ENCODE data around the gene SH2D3C.
"Not testable (repeated sequence)": the region's sequence is repeated elsewhere in the genome, so short reads cannot be mapped to it uniquely, and the experiment has no call there.

The SH2D3C gene

GRCh38 chr9:127783111-127784008 is 4.9 kb upstream of the SH2D3C start:
- no peak for TF ChIP-seq CTCF (IDR thresholded peaks at IDR 0.05; ENCODE audit: low read depth, low read length, missing control alignments)
- Histone ChIP-seq H3K27me3 (replicated peaks) (no peaks in the 10 kb centered on the region), H3K4me3 (ENCODE audit: low read depth, low read length) (no peak overlapping the region), H3K27ac (no peak overlapping the region), H3K36me3 (replicated peaks) (peaks cover 19% of the 10 kb centered on the region)
- in situ Hi-C loops (cut with HindIII; ENCODE audit: low pct_ligation_motif_present, low sequenced_read_pairs), result no loop called here
- no peak for DNase-seq

- peaks cover 3% of the 10 kb centered on the region for H3K36me3 ChIP-seq (replicated peaks)
- no peak for DNase-seq
- no peak overlapping the region for H3K4me3 ChIP-seq (ENCODE audit: low read depth, low read length)
- H3K27me3 ChIP-seq (replicated peaks), result no peaks in the 10 kb centered on the region
- TF ChIP-seq CTCF (IDR thresholded peaks at IDR 0.05; ENCODE audit: low read depth, low read length, missing control alignments), result no peak
- H3K27ac ChIP-seq, result no peak overlapping the region
- in situ Hi-C loops (cut with HindIII; ENCODE audit: low pct_ligation_motif_present, low sequenced_read_pairs), result no loop called here
Measured at GRCh38 chr9:127781806-127782205, 3.3 kb upstream of the SH2D3C start.

GRCh38 chr9:127780909-127781308 is 2.4 kb upstream of the SH2D3C start:
- DNase-seq; H3K4me3 ChIP-seq (ENCODE audit: low read depth, low read length); H3K27me3 ChIP-seq (replicated peaks); H3K36me3 ChIP-seq (replicated peaks); H3K27ac ChIP-seq; in situ Hi-C loops (cut with HindIII; ENCODE audit: low pct_ligation_motif_present, low sequenced_read_pairs): not testable (repeated sequence)

- no peak for DNase-seq
- H3K27ac ChIP-seq, result no peak overlapping the region
- no peaks in the 10 kb centered on the region for H3K27me3 ChIP-seq (replicated peaks)
- TF ChIP-seq CTCF (IDR thresholded peaks at IDR 0.05; ENCODE audit: low read depth, low read length, missing control alignments), result no peak
- in situ Hi-C loops (cut with HindIII; ENCODE audit: low pct_ligation_motif_present, low sequenced_read_pairs), result no loop called here
- no peaks in the 10 kb centered on the region for H3K36me3 ChIP-seq (replicated peaks)
- H3K4me3 ChIP-seq (ENCODE audit: low read depth, low read length), result no peak overlapping the region
Measured at GRCh38 chr9:127780126-127780885, 1.8 kb upstream of the SH2D3C start.

GRCh38 chr9:127779136-127779981 is 893 bp upstream of the SH2D3C start:
- Histone ChIP-seq H3K36me3 (replicated peaks) (no peaks in the 10 kb centered on the region), H3K27me3 (replicated peaks) (no peaks in the 10 kb centered on the region), H3K4me3 (ENCODE audit: low read depth, low read length) (no peak overlapping the region), H3K27ac (no peak overlapping the region)
- TF ChIP-seq CTCF (IDR thresholded peaks at IDR 0.05; ENCODE audit: low read depth, low read length, missing control alignments), result no peak
- no peak for DNase-seq
- in situ Hi-C loops (cut with HindIII; ENCODE audit: low pct_ligation_motif_present, low sequenced_read_pairs), result no loop called here

Data from brain microvascular endothelial cell (primary cell).